Measurements from ENCODE around the gene SNTB2. TPM values are rescaled to one million over a fixed set of nuclear protein-coding genes. Genes with fewer than 3 reads are reported as not detected.

SNTB2 gene
- total and polyA plus RNA-seq, 5 donors, result 7.0 to 30.4 (median 20.7) TPM

GRCh38 chr16:69310653-69311532, 123.9 kb downstream of the SNTB2 start, which contains the start of gene VPS4A:
VPS4A (plus strand) TSS chr16:69311350; CDS start chr16:69311512, 162 bp downstream.
- 9% methylated on average over 70 of the region's 70 CpGs for WGBS
- intact Hi-C loops (cut with DNase I), result no loop called here

GRCh38 chr16:69311533-69312387, 124.8 kb downstream of the SNTB2 start:
- H3K27ac ChIP-seq (ENCODE audit: low read length), result peak overlapping the region; percentile 80
- intact Hi-C loops (cut with DNase I), result no loop called here
- H3K4me3 ChIP-seq (ENCODE audit: low read length), result peak overlapping the region; percentile 70
- no peaks in the 10 kb centered on the region for H3K4me1 ChIP-seq (ENCODE audit: control insufficient read depth, insufficient read depth, low read length)
- H3K9me3 ChIP-seq (ENCODE audit: control insufficient read depth, low read length), result no peaks in the 10 kb centered on the region
- H3K27me3 ChIP-seq (ENCODE audit: control insufficient read depth, insufficient read depth), result no peaks in the 10 kb centered on the region
- peak; percentile 49 to 52 for ATAC-seq
- WGBS, result 2% methylated on average over 59 of the region's 59 CpGs
- DNase-seq, result peak in 1 of 3 donors; percentile 46

More at GRCh38 chr16:69310653-69311532, 123.9 kb downstream of the SNTB2 start, which contains the start of gene VPS4A:
- Histone ChIP-seq H3K27me3 (ENCODE audit: control insufficient read depth, insufficient read depth) (no peaks in the 10 kb centered on the region), H3K27ac (ENCODE audit: low read length) (peak within 1 kb of the TSS; percentile 80), H3K4me1 (ENCODE audit: control insufficient read depth, insufficient read depth, low read length) (no peaks in the 10 kb centered on the region), H3K4me3 (ENCODE audit: low read length) (peak within 1 kb of the TSS; percentile 70), H3K9me3 (ENCODE audit: control insufficient read depth, low read length) (no peaks in the 10 kb centered on the region)
- peak; percentile 96 to 97 for ATAC-seq
- peak; percentile 95 to 99 (median 98) for DNase-seq

GRCh38 chr16:69313469-69313868, 126.5 kb downstream of the SNTB2 start:
- 94% methylated on average over 5 of the region's 5 CpGs for WGBS
- intact Hi-C loops (cut with DNase I), result no loop called here
- ATAC-seq (no peak), DNase-seq (no peak)
- Histone ChIP-seq H3K27ac (ENCODE audit: low read length) (no peak overlapping the region), H3K4me1 (ENCODE audit: control insufficient read depth, insufficient read depth, low read length) (no peaks in the 10 kb centered on the region), H3K4me3 (ENCODE audit: low read length) (no peak overlapping the region), H3K27me3 (ENCODE audit: control insufficient read depth, insufficient read depth) (no peaks in the 10 kb centered on the region), H3K9me3 (ENCODE audit: control insufficient read depth, low read length) (no peaks in the 10 kb centered on the region)

- 68% methylated on average over 11 of the region's 11 CpGs for WGBS
- Histone ChIP-seq H3K9me3 (ENCODE audit: control insufficient read depth, low read length) (no peaks in the 10 kb centered on the region), H3K4me1 (ENCODE audit: control insufficient read depth, insufficient read depth, low read length) (no peaks in the 10 kb centered on the region), H3K27ac (ENCODE audit: low read length) (no peak overlapping the region), H3K4me3 (ENCODE audit: low read length) (no peak overlapping the region), H3K27me3 (ENCODE audit: control insufficient read depth, insufficient read depth) (no peaks in the 10 kb centered on the region)
- intact Hi-C loops (cut with DNase I), result no loop called here
- DNase-seq (peak in 2 of 3 donors; percentile 43 to 73), ATAC-seq (no peak)
Observed at GRCh38 chr16:69314534-69314933, 127.6 kb downstream of the SNTB2 start.

GRCh38 chr16:69315486-69316311, 128.7 kb downstream of the SNTB2 start:
- intact Hi-C loops (cut with DNase I), result no loop called here
- WGBS, result 84% methylated on average over 30 of the region's 30 CpGs
- H3K27me3 ChIP-seq (ENCODE audit: control insufficient read depth, insufficient read depth), result no peaks in the 10 kb centered on the region
- no peaks in the 10 kb centered on the region for H3K4me1 ChIP-seq (ENCODE audit: control insufficient read depth, insufficient read depth, low read length)
- no peaks in the 10 kb centered on the region for H3K9me3 ChIP-seq (ENCODE audit: control insufficient read depth, low read length)
- no peak overlapping the region for H3K4me3 ChIP-seq (ENCODE audit: low read length)
- DNase-seq, result peak in 1 of 3 donors; percentile 37
- no peak overlapping the region for H3K27ac ChIP-seq (ENCODE audit: low read length)
- ATAC-seq, result no peak

GRCh38 chr16:69316595-69317034, 129.7 kb downstream of the SNTB2 start:
- Histone ChIP-seq H3K4me1 (ENCODE audit: control insufficient read depth, insufficient read depth, low read length) (no peaks in the 10 kb centered on the region), H3K9me3 (ENCODE audit: control insufficient read depth, low read length) (no peaks in the 10 kb centered on the region), H3K27me3 (ENCODE audit: control insufficient read depth, insufficient read depth) (no peaks in the 10 kb centered on the region), H3K27ac (ENCODE audit: low read length) (no peak overlapping the region), H3K4me3 (ENCODE audit: low read length) (no peak overlapping the region)
- peak in 1 of 3 donors; percentile 39 for DNase-seq
- 92% methylated on average over 17 of the region's 17 CpGs for WGBS
- no peak for ATAC-seq
- intact Hi-C loops (cut with DNase I), result no loop called here

GRCh38 chr16:69318177-69318910, 131.4 kb downstream of the SNTB2 start:
- ATAC-seq, result no peak
- no peaks in the 10 kb centered on the region for H3K9me3 ChIP-seq (ENCODE audit: control insufficient read depth, low read length)
- no peak overlapping the region for H3K4me3 ChIP-seq (ENCODE audit: low read length)
- no peaks in the 10 kb centered on the region for H3K4me1 ChIP-seq (ENCODE audit: control insufficient read depth, insufficient read depth, low read length)
- peak in 1 of 3 donors; percentile 47 for DNase-seq
- WGBS, result 95% methylated on average over 30 of the region's 30 CpGs
- intact Hi-C loops (cut with DNase I), result no loop called here
- no peak overlapping the region for H3K27ac ChIP-seq (ENCODE audit: low read length)
- no peaks in the 10 kb centered on the region for H3K27me3 ChIP-seq (ENCODE audit: control insufficient read depth, insufficient read depth)

GRCh38 chr16:69318911-69319289, 131.9 kb downstream of the SNTB2 start:
- 83% methylated on average over 10 of the region's 10 CpGs for WGBS
- H3K9me3 ChIP-seq (ENCODE audit: control insufficient read depth, low read length), result no peaks in the 10 kb centered on the region
- H3K27me3 ChIP-seq (ENCODE audit: control insufficient read depth, insufficient read depth), result no peaks in the 10 kb centered on the region
- no peak overlapping the region for H3K27ac ChIP-seq (ENCODE audit: low read length)
- DNase-seq (peak in 1 of 3 donors; percentile 46), ATAC-seq (no peak)
- intact Hi-C loops (cut with DNase I), result no loop called here
- no peak overlapping the region for H3K4me3 ChIP-seq (ENCODE audit: low read length)
- H3K4me1 ChIP-seq (ENCODE audit: control insufficient read depth, insufficient read depth, low read length), result no peaks in the 10 kb centered on the region

- WGBS, result 91% methylated on average over 9 of the region's 9 CpGs
- ATAC-seq (no peak), DNase-seq (no peak)
- no peak overlapping the region for H3K27ac ChIP-seq (ENCODE audit: low read length)
- intact Hi-C loops (cut with DNase I), result no loop called here
- no peaks in the 10 kb centered on the region for H3K4me1 ChIP-seq (ENCODE audit: control insufficient read depth, insufficient read depth, low read length)
- no peak overlapping the region for H3K4me3 ChIP-seq (ENCODE audit: low read length)
- no peaks in the 10 kb centered on the region for H3K9me3 ChIP-seq (ENCODE audit: control insufficient read depth, low read length)
- no peaks in the 10 kb centered on the region for H3K27me3 ChIP-seq (ENCODE audit: control insufficient read depth, insufficient read depth)
Observed at GRCh38 chr16:69319381-69319780, 132.4 kb downstream of the SNTB2 start.
